HEK293 (cell line): ENCODE data around the gene GTF2I.
"Not testable (repeated sequence)": the region's sequence is repeated elsewhere in the genome, so short reads cannot be mapped to it uniquely, and the experiment has no call there.

Experiments used
- CTCF ChIA-PET: fragments of 350-600 bp; formaldehyde crosslinking; extraction: SDS; loops from one replicate; lab custom pipeline; 2021; ENCODE audit warnings: antibody characterized with exemption; lab: Yijun Ruan, JAX
- POLR2A ChIA-PET: fragments of 300-600 bp; formaldehyde crosslinking; extraction: SDS; loops from one replicate; lab custom pipeline; 2020; ENCODE audit warnings: antibody characterized with exemption, inconsistent platforms; lab: Yijun Ruan, JAX
- H3K27ac ChIP-seq: fragments of 200-500 bp; sonication (Bioruptor generic); 2 replicates; pipeline ENCODE4 v1.5.1; 2014; ENCODE audit warnings: low read depth, low read length, control low read depth, inconsistent platforms; ENCODE audit errors: extremely low read depth
- H3K36me3 ChIP-seq, 2 experiments: fragments of 200-500 bp in 1 of 2; sonication (Bioruptor generic) in 1 of 2; 1 replicate in 1 of 2; 2 replicates in 1 of 2; pipeline ENCODE4 v1.5.1; 2014 to 2017; ENCODE audit warnings: inconsistent platforms in 2 of 2, low read length in 2 of 2; ENCODE audit not compliant: control insufficient read depth in 2 of 2, insufficient read depth in 1 of 2
- H3K4me1 ChIP-seq: fragments of 200-500 bp; sonication (Bioruptor generic); 2 replicates; pipeline ENCODE4 v1.5.1; 2014; ENCODE audit warnings: mild to moderate bottlenecking, low read length, inconsistent platforms; ENCODE audit not compliant: control insufficient read depth, insufficient read depth
- H3K4me3 ChIP-seq: 2 replicates; pipeline ENCODE4 v1.5.1; 2011; ENCODE audit warnings: low read depth, mild to moderate bottlenecking, control low read depth, low read length, moderate library complexity
- H3K9me3 ChIP-seq: fragments of 200-500 bp; sonication (Bioruptor generic); 2 replicates; pipeline ENCODE4 v1.5.1; 2014; ENCODE audit warnings: low read depth, low read length, inconsistent platforms; ENCODE audit not compliant: control insufficient read depth, insufficient read depth
- EGR2 ChIP-seq: fragments of 450-650 bp; formaldehyde crosslinking; IDR thresholded peaks from 2 replicates; pipeline ENCODE4 v1.5.1; 2016; ENCODE audit warnings: low read depth, missing biosample characterization, missing genetic modification characterization
- KLF10 ChIP-seq: fragments of 450-650 bp; IDR thresholded peaks from 2 replicates; pipeline ENCODE4 v1.5.1; 2018; ENCODE audit warnings: missing biosample characterization, mild to moderate bottlenecking, missing genetic modification characterization
- KLF9 ChIP-seq: fragments of 450-650 bp; formaldehyde crosslinking; IDR thresholded peaks from 2 replicates; pipeline ENCODE4 v1.5.1; 2016; ENCODE audit warnings: missing biosample characterization, missing genetic modification characterization, low read depth
- OSR2 ChIP-seq: fragments of 450-650 bp; formaldehyde crosslinking; IDR thresholded peaks from 2 replicates; pipeline ENCODE4 v1.5.1; 2016; ENCODE audit warnings: missing biosample characterization, missing genetic modification characterization
- SCRT2 ChIP-seq: fragments of 450-650 bp; formaldehyde crosslinking; IDR thresholded peaks from 2 replicates; pipeline ENCODE4 v1.5.1; 2016; ENCODE audit warnings: missing biosample characterization, missing genetic modification characterization
- SP2 ChIP-seq: fragments of 450-650 bp; formaldehyde crosslinking; IDR thresholded peaks from 2 replicates; pipeline ENCODE4 v1.5.1; 2016; ENCODE audit warnings: missing biosample characterization, missing genetic modification characterization
- ZNF211 ChIP-seq: fragments of 450-650 bp; formaldehyde crosslinking; IDR thresholded peaks from 2 replicates; pipeline ENCODE4 v1.5.1; 2016; ENCODE audit warnings: low read depth, missing biosample characterization, missing genetic modification characterization
- ZNF362 ChIP-seq: fragments of 450-650 bp; formaldehyde crosslinking; IDR thresholded peaks from 2 replicates; pipeline ENCODE4 v1.5.1; 2016; ENCODE audit warnings: missing biosample characterization, missing genetic modification characterization
- ZNF394 ChIP-seq: fragments of 450-650 bp; formaldehyde crosslinking; IDR thresholded peaks from 2 replicates; pipeline ENCODE4 v1.5.1; 2016; ENCODE audit warnings: missing biosample characterization, missing genetic modification characterization, mild to moderate bottlenecking, moderate library complexity, borderline replicate concordance
- ZNF513 ChIP-seq: fragments of 450-650 bp; IDR thresholded peaks from 2 replicates; pipeline ENCODE4 v1.5.1; 2018; ENCODE audit warnings: missing biosample characterization, missing genetic modification characterization
- ZNF623 ChIP-seq: fragments of 450-650 bp; formaldehyde crosslinking; IDR thresholded peaks from 2 replicates; pipeline ENCODE4 v1.5.1; 2016; ENCODE audit warnings: missing biosample characterization, missing genetic modification characterization
- ZNF658 ChIP-seq: fragments of 450-650 bp; formaldehyde crosslinking; IDR thresholded peaks from 2 replicates; pipeline ENCODE4; 2016; ENCODE audit warnings: missing biosample characterization, missing genetic modification characterization
- ZNF791 ChIP-seq: fragments of 450-650 bp; formaldehyde crosslinking; IDR thresholded peaks from 2 replicates; pipeline ENCODE4 v1.5.1; 2016; ENCODE audit warnings: missing biosample characterization, missing genetic modification characterization
- ZNF792 ChIP-seq: fragments of 450-650 bp; formaldehyde crosslinking; IDR thresholded peaks from 2 replicates; pipeline ENCODE4 v1.5.1; 2016; ENCODE audit warnings: missing biosample characterization, missing genetic modification characterization
- ZXDB ChIP-seq: fragments of 450-650 bp; formaldehyde crosslinking; IDR thresholded peaks from 2 replicates; pipeline ENCODE4 v1.5.1; 2016; ENCODE audit warnings: missing biosample characterization, missing genetic modification characterization
- TF ChIP-seq, protein P1 (sequence below): fragments of 450-650 bp; formaldehyde crosslinking; IDR thresholded peaks from 2 replicates; pipeline ENCODE4 v1.5.1; 2017; ENCODE audit warnings: missing biosample characterization, missing genetic modification characterization

GTF2I gene

DNA sequence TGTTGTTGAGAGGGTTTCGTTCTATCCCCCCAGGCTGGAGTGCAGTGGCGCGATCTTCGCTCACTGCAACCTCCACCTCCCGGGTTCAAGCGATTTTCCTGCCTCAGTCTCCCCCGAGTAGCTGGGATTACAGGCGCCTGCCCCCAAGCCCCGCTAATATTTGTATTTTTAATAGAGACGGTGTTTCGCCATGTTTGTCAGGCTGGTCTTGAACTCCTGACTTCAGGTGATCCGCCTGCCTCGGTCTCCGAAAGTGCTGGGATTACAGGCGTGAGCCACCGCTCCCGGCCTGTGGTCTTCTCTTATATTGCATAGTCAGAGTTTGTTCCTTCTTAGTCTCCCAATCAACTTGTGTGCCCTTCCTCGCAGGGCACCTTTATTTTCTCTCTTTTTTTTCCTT, 2.7 kb downstream of the GTF2I start:
- H3K4me3 ChIP-seq, CTCF ChIA-PET: not testable (repeated sequence)
- POLR2A ChIA-PET, result interaction anchor here (0.7 kb wide), 1 partner anchor 33 kb away, joined by 4 read pairs; no protein-coding TSS in a partner anchor

DNA sequence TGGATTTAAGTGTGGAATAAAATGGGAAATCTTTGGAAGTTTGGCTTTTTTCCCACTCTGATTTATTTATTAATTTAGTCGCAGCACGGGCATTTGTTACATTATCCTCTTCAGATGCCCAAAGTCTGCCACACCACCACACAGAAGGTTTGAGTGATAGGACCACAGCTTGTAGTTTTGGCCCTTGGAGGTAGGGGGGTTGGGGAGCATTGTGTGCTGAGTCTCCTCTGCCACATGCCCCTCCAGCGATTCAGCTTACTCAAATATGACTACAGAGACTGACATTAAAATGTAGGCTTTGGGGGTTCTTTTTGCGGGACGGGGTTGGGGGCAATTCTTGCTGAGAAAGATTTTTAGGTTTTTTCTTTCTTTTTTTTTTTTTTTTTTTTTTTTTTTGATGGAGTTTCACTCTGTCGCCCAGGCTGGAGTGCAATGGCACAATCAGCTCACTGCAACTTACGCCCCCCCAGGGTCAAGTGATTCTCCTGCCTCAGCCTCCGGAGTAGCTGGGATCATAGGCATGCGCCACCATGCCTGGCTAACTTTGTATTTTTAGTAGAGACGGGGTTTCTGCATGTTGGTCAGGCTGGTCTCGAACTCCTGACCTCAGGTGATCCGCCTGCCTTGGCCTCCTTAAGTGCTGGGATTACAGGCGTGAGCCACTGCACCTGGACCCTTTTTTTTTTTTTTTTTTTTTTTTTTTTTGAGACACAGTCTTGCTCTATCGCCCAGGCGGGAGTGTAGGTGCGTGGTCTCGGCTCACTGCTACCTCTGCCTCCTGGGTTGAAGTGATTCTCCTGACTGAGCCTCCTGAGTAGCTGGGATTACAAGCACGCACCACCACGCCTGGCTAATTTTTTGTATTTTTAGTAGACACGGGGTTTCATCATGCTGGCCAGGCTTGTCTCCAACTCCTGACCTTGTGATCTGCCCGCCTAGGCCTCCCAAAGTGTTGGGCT, 4.6 kb downstream of the GTF2I start:
- CTCF ChIA-PET, result interaction anchor here (0.6 kb wide), 2 partner anchors 19 to 592 kb away, joined by 3 to 4 read pairs; no protein-coding TSS in a partner anchor
- H3K4me3 ChIP-seq, result not testable (repeated sequence)
- TF ChIP-seq ZNF394 (tag by site-specific recombination) (peak; percentile 59; the same call in 1 of the 2 replicates), ZNF362 (tag by site-specific recombination) (peak; percentile 77)
- TF ChIP-seq, all 188 proteins: peak for 2; not testable (repeated sequence) for 186
- H3K4me1 ChIP-seq, result peaks cover 13% of the 10 kb centered on the region
- POLR2A ChIA-PET, H3K9me3 ChIP-seq, H3K27ac ChIP-seq: not testable (repeated sequence)
- peaks cover 19% of the 10 kb centered on the region in 2 experiments; a peak in 2 of 3 replicates for H3K36me3 ChIP-seq

More for the DNA sequence above, 2.7 kb downstream of the GTF2I start:
- peak overlapping the region; percentile 62; the same call in 1 of the 2 replicates for H3K27ac ChIP-seq
- H3K4me1 ChIP-seq, result peaks cover 13% of the 10 kb centered on the region
- H3K9me3 ChIP-seq, H3K36me3 ChIP-seq: not testable (repeated sequence)

DNA sequence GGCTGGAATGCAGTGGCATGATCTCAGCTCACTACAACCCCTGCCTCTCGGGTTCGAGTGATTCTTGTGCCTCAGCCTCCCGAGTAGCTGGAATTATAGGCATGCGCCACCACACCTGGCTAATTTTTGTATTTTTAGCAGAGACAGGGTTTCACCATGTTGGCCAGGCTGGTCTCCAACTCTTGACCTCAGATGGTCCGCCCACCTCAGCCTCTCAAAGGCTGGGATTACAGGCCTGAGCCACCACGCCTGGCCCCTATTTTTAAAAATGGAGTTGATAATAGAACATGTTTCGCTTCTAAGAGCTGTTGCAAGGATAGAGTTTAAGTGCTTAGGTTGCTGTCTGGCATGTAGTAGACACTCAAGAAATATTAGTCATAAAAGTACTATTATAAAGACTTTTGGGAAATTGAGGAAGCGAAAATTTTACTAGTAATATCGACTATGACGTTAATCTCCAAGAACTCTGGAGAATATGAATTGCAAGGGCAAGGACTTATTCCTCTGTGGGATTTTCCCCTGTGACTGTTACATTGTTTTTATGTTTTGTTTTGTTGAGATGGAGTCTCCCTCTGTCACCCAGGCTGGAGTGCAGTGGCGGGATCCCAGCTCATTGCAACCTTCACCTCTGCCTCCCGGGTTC, 7.9 kb downstream of the GTF2I start:
- Histone ChIP-seq H3K4me3 (no peak overlapping the region), H3K36me3 (peaks cover 22 to 24% of the 10 kb centered on the region in 2 experiments; a peak in 2 of 3 replicates), H3K9me3 (no peaks in the 10 kb centered on the region)
- CTCF ChIA-PET, result no interaction called here
- TF ChIP-seq ZNF658, result no peak
- TF ChIP-seq ZNF513 (tag by site-specific recombination), result no peak
- no peak for TF ChIP-seq KLF9 (tag by site-specific recombination)
- no peak for TF ChIP-seq ZXDB
- TF ChIP-seq SCRT2, result no peak
- TF ChIP-seq, protein P1, sequence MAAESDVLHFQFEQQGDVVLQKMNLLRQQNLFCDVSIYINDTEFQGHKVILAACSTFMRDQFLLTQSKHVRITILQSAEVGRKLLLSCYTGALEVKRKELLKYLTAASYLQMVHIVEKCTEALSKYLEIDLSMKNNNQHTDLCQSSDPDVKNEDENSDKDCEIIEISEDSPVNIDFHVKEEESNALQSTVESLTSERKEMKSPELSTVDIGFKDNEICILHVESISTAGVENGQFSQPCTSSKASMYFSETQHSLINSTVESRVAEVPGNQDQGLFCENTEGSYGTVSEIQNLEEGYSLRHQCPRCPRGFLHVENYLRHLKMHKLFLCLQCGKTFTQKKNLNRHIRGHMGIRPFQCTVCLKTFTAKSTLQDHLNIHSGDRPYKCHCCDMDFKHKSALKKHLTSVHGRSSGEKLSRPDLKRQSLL (tag by site-specific recombination), result no peak
- no peak for TF ChIP-seq ZNF791
- TF ChIP-seq ZNF211 (tag by site-specific recombination), result no peak
- no peak for TF ChIP-seq SP2 (tag by site-specific recombination)
- TF ChIP-seq OSR2 (tag by site-specific recombination), result no peak
- no peak for TF ChIP-seq ZNF792 (tag by site-specific recombination)
- no peak for TF ChIP-seq KLF10 (tag by site-specific recombination)
- no peak for TF ChIP-seq EGR2 (tag by site-specific recombination)
- TF ChIP-seq ZNF623 (tag by site-specific recombination), result no peak
- TF ChIP-seq, all 188 proteins: peak for 0
- Histone ChIP-seq H3K4me1 (peaks cover 10% of the 10 kb centered on the region), H3K27ac (no peak overlapping the region)
- POLR2A ChIA-PET, result interaction anchor here (0.7 kb wide), 1 partner anchor 1260 kb away, joined by 4 read pairs; no protein-coding TSS in a partner anchor

DNA sequence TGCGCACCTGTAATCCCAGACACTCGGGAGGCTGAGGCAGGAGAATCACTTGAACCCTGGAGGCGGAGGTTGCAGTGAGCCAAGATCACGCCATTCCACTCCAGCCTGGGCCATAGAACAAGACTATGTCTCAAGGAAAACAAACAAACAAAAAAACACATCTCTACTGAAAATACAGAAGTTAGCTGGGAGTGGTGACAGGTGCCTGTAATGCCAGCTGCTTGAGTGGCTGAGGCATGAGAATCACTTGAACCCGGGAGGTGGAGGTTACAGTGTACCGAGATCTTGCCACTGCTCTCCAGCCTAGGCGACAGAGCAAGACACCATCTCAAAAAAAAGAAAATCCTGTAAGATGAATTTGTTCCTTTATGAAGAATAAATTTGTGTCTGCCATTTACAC, 9.5 kb downstream of the GTF2I start:
- H3K4me1 ChIP-seq, H3K27ac ChIP-seq, H3K4me3 ChIP-seq, H3K9me3 ChIP-seq, POLR2A ChIA-PET: not testable (repeated sequence)
- peaks cover 22 to 24% of the 10 kb centered on the region in 2 experiments; a peak in 2 of 3 replicates for H3K36me3 ChIP-seq
- CTCF ChIA-PET, result interaction anchor here (0.7 to 1.0 kb wide), 2 partner anchors 41 to 249 kb away, joined by 4 to 5 read pairs; no protein-coding TSS in a partner anchor
